Measurements from ENCODE around the gene ZBTB20. TPM values are rescaled to one million over a fixed set of nuclear protein-coding genes. Genes with fewer than 3 reads are reported as not detected.

ZBTB20 gene
- total and polyA plus RNA-seq, 10 of the 15 experiments (the other 5 are each of a cell fraction or from before 2014, with no cell fraction given): 0.20 to 5.5 (median 2.2) TPM

- in situ Hi-C loops (cut with MboI): no loop called here
- H3K9me3 ChIP-seq (replicated peaks; ENCODE audit: control insufficient read depth, insufficient read depth, low read length): no peaks in the 10 kb centered on the region; the same call in 1 of the 3 replicates
- no peak for FAIRE-seq
- ChIA-PET CTCF (interaction anchor here (0.6 to 3.3 kb wide), 5 partner anchors 9 to 192 kb away, joined by 3 to 12 read pairs (median 5); no protein-coding TSS in a partner anchor), SMC1A (ENCODE audit: uncharacterized antibody, unreplicated experiment) (no interaction called here), RAD21 (ENCODE audit: unreplicated experiment) (interaction anchor here (2.1 kb wide), 1 partner anchor 14 kb away, joined by 5 read pairs; no protein-coding TSS in a partner anchor), POLR2A (no interaction called here)
- H3K79me2 ChIP-seq (ENCODE audit: control insufficient read depth, insufficient read depth, low read length): peaks cover 4% of the 10 kb centered on the region
- H3K27ac ChIP-seq (ENCODE audit: control insufficient read depth, insufficient read depth): no peak overlapping the region
- no peak overlapping the region for H2AFZ ChIP-seq (ENCODE audit: control insufficient read depth, low read depth, low read length)
- no peak for ATAC-seq
- no peak for TF ChIP-seq EGR1 (IDR thresholded peaks at IDR 0.05; ENCODE audit: borderline replicate concordance in 1 of 2, low read depth in 2 of 2, low read length in 2 of 2)
- TF ChIP-seq, protein P1, sequence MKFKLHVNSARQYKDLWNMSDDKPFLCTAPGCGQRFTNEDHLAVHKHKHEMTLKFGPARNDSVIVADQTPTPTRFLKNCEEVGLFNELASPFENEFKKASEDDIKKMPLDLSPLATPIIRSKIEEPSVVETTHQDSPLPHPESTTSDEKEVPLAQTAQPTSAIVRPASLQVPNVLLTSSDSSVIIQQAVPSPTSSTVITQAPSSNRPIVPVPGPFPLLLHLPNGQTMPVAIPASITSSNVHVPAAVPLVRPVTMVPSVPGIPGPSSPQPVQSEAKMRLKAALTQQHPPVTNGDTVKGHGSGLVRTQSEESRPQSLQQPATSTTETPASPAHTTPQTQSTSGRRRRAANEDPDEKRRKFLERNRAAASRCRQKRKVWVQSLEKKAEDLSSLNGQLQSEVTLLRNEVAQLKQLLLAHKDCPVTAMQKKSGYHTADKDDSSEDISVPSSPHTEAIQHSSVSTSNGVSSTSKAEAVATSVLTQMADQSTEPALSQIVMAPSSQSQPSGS (IDR thresholded peaks at IDR 0.05; ENCODE audit: low read length): no peak
- TF ChIP-seq WRNIP1 (IDR thresholded peaks at IDR 0.05; ENCODE audit: borderline replicate concordance, low read depth, low read length): no peak
- no peak for TF ChIP-seq ZBTB40 (IDR thresholded peaks at IDR 0.05; ENCODE audit: borderline replicate concordance)
- TF ChIP-seq CREM (IDR thresholded peaks at IDR 0.05; ENCODE audit: low read depth): no peak
- TF ChIP-seq ZNF207 (IDR thresholded peaks at IDR 0.05; ENCODE audit: borderline replicate concordance): no peak
- no peak for TF ChIP-seq ZNF274 (IDR thresholded peaks at IDR 0.05; ENCODE audit: insufficient read depth, insufficient read length)
- no peak for TF ChIP-seq RUNX3 (IDR thresholded peaks at IDR 0.05; ENCODE audit: low read length)
- TF ChIP-seq RAD21 (IDR thresholded peaks at IDR 0.05; ENCODE audit: insufficient read depth, low read depth, low read length): no peak
- no peaks in the 10 kb centered on the region for H3K27me3 ChIP-seq (replicated peaks in 1 of 2; ENCODE audit: control insufficient read depth in 2 of 2, insufficient read depth in 2 of 2, low read length in 1 of 2)
- no peak overlapping the region for H3K4me2 ChIP-seq (ENCODE audit: control insufficient read depth, insufficient read depth)
- no peak overlapping the region for H3K9ac ChIP-seq (ENCODE audit: control insufficient read depth, insufficient read depth, low read length)
- H3K4me3 ChIP-seq: no peak overlapping the region
- DNase-seq (ENCODE audit: low read depth, low spot score): no peak
- intact Hi-C loops (cut with micrococcal nuclease; ENCODE audit: unreplicated experiment): no loop called here
- no TSS peak for BruUV-seq (replicated peaks)
- H4K20me1 ChIP-seq (ENCODE audit: control insufficient read depth, insufficient read depth): no peaks in the 10 kb centered on the region
- H3K4me1 ChIP-seq (ENCODE audit: control insufficient read depth, insufficient read depth, low read length): peaks cover 13% of the 10 kb centered on the region
- WGBS (ENCODE audit: insufficient coverage, insufficient replicate concordance, low lambda C conversion rate, missing lambda C conversion rate): 91% methylated on average over 2 of the region's 2 CpGs
- H3K36me3 ChIP-seq (ENCODE audit: control insufficient read depth in 2 of 2, insufficient read depth in 2 of 2, low read length in 1 of 2): no peaks in the 10 kb centered on the region
Measured at GRCh38 chr3:114432310-114432709, 714.8 kb downstream of the ZBTB20 start.
